HepG2 (cell line): ENCODE results near the gene GLCE. TPM values are rescaled to one million over a fixed set of nuclear protein-coding genes. Genes with fewer than 3 reads are reported as not detected.

ENCODE experiments used
- ADNP ChIP-seq: sonication (generic); formaldehyde crosslinking; IDR thresholded peaks from 2 replicates; pipeline ENCODE4 v1.4.0; 2020; ENCODE audit warnings: missing genetic modification reagents
- BRCA1 ChIP-seq: sonication (generic); formaldehyde crosslinking; IDR thresholded peaks from 2 replicates; pipeline ENCODE4 v1.4.0; 2020; ENCODE audit warnings: missing genetic modification reagents
- CHD2 ChIP-seq: IDR thresholded peaks from 2 replicates; pipeline ENCODE4 v1.6.1; 2011; ENCODE audit warnings: low read depth, low read length, improper control_type of control experiment
- ELF3 ChIP-seq: IDR thresholded peaks from 2 replicates; pipeline ENCODE4 v1.6.1; 2016; ENCODE audit warnings: missing genetic modification reagents, missing compliant biosample characterization
- HHEX ChIP-seq: IDR thresholded peaks from 2 replicates; pipeline ENCODE4 v1.6.1; 2016; ENCODE audit warnings: control low read depth
- HMG20A ChIP-seq: IDR thresholded peaks from 2 replicates; pipeline ENCODE4 v1.6.1; 2016; ENCODE audit warnings: borderline replicate concordance
- HOXA3 ChIP-seq: sonication (generic); formaldehyde crosslinking; IDR thresholded peaks from 2 replicates; pipeline ENCODE4 v1.5.0; 2020; ENCODE audit warnings: missing genetic modification reagents
- KLF11 ChIP-seq: IDR thresholded peaks from 2 replicates; pipeline ENCODE4 v1.6.1; 2016; ENCODE audit warnings: missing compliant biosample characterization
- MAF1 ChIP-seq: sonication (generic); formaldehyde crosslinking; IDR thresholded peaks from 2 replicates; pipeline ENCODE4 v1.5.0; 2020; ENCODE audit warnings: missing genetic modification reagents, borderline replicate concordance
- MIER3 ChIP-seq: IDR thresholded peaks from 2 replicates; pipeline ENCODE4 v1.6.1; 2016; ENCODE audit warnings: missing compliant biosample characterization, borderline replicate concordance
- MXD4 ChIP-seq: IDR thresholded peaks from 2 replicates; pipeline ENCODE4 v1.6.1; 2016; ENCODE audit warnings: mild to moderate bottlenecking, missing biosample characterization, missing genetic modification reagents
- MZF1 ChIP-seq: sonication (generic); formaldehyde crosslinking; IDR thresholded peaks from 2 replicates; pipeline ENCODE4 v1.8.1; 2023; ENCODE audit warnings: mild to moderate bottlenecking, missing genetic modification reagents, borderline replicate concordance
- NCOA5 ChIP-seq: sonication (generic); formaldehyde crosslinking; IDR thresholded peaks from 2 replicates; pipeline ENCODE4 v1.4.0; 2020; ENCODE audit warnings: missing genetic modification reagents
- NFYB ChIP-seq: sonication (generic); formaldehyde crosslinking; IDR thresholded peaks from 2 replicates; pipeline ENCODE4 v1.4.0; 2020; ENCODE audit warnings: missing genetic modification reagents
- PHF8 ChIP-seq: sonication (generic); formaldehyde crosslinking; IDR thresholded peaks from 2 replicates; pipeline ENCODE4 v1.5.0; 2020; ENCODE audit warnings: missing genetic modification reagents
- RARA ChIP-seq: IDR thresholded peaks from 2 replicates; pipeline ENCODE4 v1.6.1; 2016; ENCODE audit warnings: missing genetic modification reagents, missing compliant biosample characterization
- RFXAP ChIP-seq: sonication (generic); formaldehyde crosslinking; IDR thresholded peaks from 2 replicates; pipeline ENCODE4 v1.4.0; 2020; ENCODE audit warnings: missing genetic modification reagents, borderline replicate concordance
- SOX5 ChIP-seq: IDR thresholded peaks from 2 replicates; pipeline ENCODE4 v1.6.1; 2016; ENCODE audit warnings: borderline replicate concordance
- SP4 ChIP-seq: sonication (generic); formaldehyde crosslinking; IDR thresholded peaks from 2 replicates; pipeline ENCODE4 v1.8.1; 2023; ENCODE audit warnings: mild to moderate bottlenecking, missing genetic modification reagents
- STAT5B ChIP-seq: sonication (generic); formaldehyde crosslinking; IDR thresholded peaks from 2 replicates; pipeline ENCODE4 v1.4.0; 2020; ENCODE audit warnings: missing genetic modification reagents
- THYN1 ChIP-seq: sonication (generic); formaldehyde crosslinking; IDR thresholded peaks from 2 replicates; pipeline ENCODE4 v1.8.1; 2023; ENCODE audit warnings: low read depth, mild to moderate bottlenecking, moderate library complexity, missing genetic modification reagents, borderline replicate concordance
- ZFP41 ChIP-seq: sonication (generic); formaldehyde crosslinking; IDR thresholded peaks from 2 replicates; pipeline ENCODE4 v1.4.0; 2020; ENCODE audit warnings: mild to moderate bottlenecking, missing genetic modification reagents, borderline replicate concordance
- ZFY ChIP-seq: sonication (generic); formaldehyde crosslinking; IDR thresholded peaks from 2 replicates; pipeline ENCODE4 v1.4.0; 2020; ENCODE audit warnings: missing genetic modification reagents
- ZNF124 ChIP-seq: sonication (generic); formaldehyde crosslinking; IDR thresholded peaks from 2 replicates; pipeline ENCODE4 v1.4.0; 2020; ENCODE audit warnings: missing genetic modification reagents
- ZNF224 ChIP-seq: sonication (generic); formaldehyde crosslinking; IDR thresholded peaks from 2 replicates; pipeline ENCODE4 v1.5.0; 2020; ENCODE audit warnings: mild to moderate bottlenecking, missing genetic modification reagents
- ZNF225 ChIP-seq: sonication (generic); formaldehyde crosslinking; IDR thresholded peaks from 2 replicates; pipeline ENCODE4 v1.4.0; 2020; ENCODE audit warnings: mild to moderate bottlenecking, missing genetic modification reagents
- ZNF460 ChIP-seq: sonication (generic); formaldehyde crosslinking; IDR thresholded peaks from 2 replicates; pipeline ENCODE4 v1.5.1; 2020; ENCODE audit warnings: missing genetic modification reagents, mild to moderate bottlenecking, borderline replicate concordance
- ZSCAN21 ChIP-seq: sonication (generic); formaldehyde crosslinking; IDR thresholded peaks from 2 replicates; pipeline ENCODE4 v1.8.0; 2022; ENCODE audit warnings: mild to moderate bottlenecking, missing genetic modification reagents, moderate library complexity, borderline replicate concordance
- polyA plus RNA-seq, 8 experiments: library from polyadenylated mRNA; depleted of rRNA in 3 of 8; stranded (reverse) in 7 of 8; unstranded in 1 of 8; fragments of >200 nt; fragmentation: Illumina TruSeq in 4 of 8; extraction: Trizol in 4 of 8; gene quantifications; 2 replicates each; pipeline versions ENCODE4 v1.2.1 to v1.2.3, GENCODE V29; 2011 to 2016; ENCODE audit warnings: low read depth in 4 of 8, missing spikeins in 1 of 8, mixed read lengths in 1 of 8; ENCODE audit not compliant: insufficient read depth in 1 of 8
- total RNA-seq, 5 experiments: library from RNA; depleted of rRNA; stranded (reverse); fragments of >200 nt; fragmentation: Illumina TruSeq; extraction: Trizol; gene quantifications; 2 replicates each; pipeline ENCODE4 v1.2.3, GENCODE V29; 2016; ENCODE audit warnings: low read depth in 1 of 5
- TF ChIP-seq, protein P1 (sequence below): sonication (generic); formaldehyde crosslinking; IDR thresholded peaks from 2 replicates; pipeline ENCODE4 v1.5.1; 2020; ENCODE audit warnings: mild to moderate bottlenecking, missing genetic modification reagents, borderline replicate concordance

GLCE gene
- total and polyA plus RNA-seq, 2 of the 13 experiments (the other 11 are each of a cell fraction or from before 2014, with no cell fraction given), result 12.9 to 23.4 TPM

DNA sequence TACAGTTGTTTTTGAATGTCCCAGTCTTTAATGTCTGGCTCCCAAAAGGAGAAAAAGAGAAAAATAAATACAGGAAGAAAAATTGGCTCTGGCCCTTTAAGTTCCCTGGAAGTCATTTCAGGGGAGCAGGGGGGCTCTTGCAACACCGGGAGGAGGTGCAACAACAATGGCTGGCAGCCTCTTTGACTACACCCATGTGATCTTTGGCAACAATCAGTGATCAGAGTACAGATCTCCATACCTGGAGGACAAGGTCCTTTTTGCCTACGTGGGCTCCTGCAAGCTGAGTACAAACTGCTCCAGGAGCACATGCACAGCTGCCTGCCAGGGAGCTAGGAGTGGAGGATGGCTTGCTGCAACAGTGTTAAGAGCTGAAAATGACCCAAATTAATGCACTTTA is 63.9 kb downstream of the GLCE start (continued):
- TF ChIP-seq MXD4 (CRISPR knock-in tag) (peak; percentile 48; the same call in 1 of the 2 replicates), ZFP41 (CRISPR knock-in tag) (no peak), STAT5B (CRISPR knock-in tag) (0 out of 2 replicates have a peak, but pooled peaks have one; percentile 30), ZFY (no peak), ZNF225 (CRISPR knock-in tag) (no peak), PHF8 (CRISPR knock-in tag) (0 out of 2 replicates have a peak, but pooled peaks have one; percentile 18), BRCA1 (CRISPR knock-in tag) (no peak), THYN1 (CRISPR knock-in tag) (no peak), ELF3 (CRISPR knock-in tag) (peak; percentile 69), NCOA5 (CRISPR knock-in tag) (no peak), CHD2 (no peak), ZNF460 (CRISPR knock-in tag) (no peak), HHEX (CRISPR knock-in tag) (peak; percentile 56; the same call in 1 of the 2 replicates), ZNF224 (no peak), HOXA3 (peak; percentile 86; the same call in 1 of the 2 replicates), ADNP (CRISPR knock-in tag) (no peak), ZNF124 (CRISPR knock-in tag) (peak; percentile 69; the same call in 1 of the 2 replicates), MAF1 (CRISPR knock-in tag) (no peak), SOX5 (peak; percentile 99), SP4 (CRISPR knock-in tag) (no peak), KLF11 (no peak), MIER3 (CRISPR knock-in tag) (peak; percentile 85; the same call in 1 of the 2 replicates), MZF1 (CRISPR knock-in tag) (no peak), HMG20A (CRISPR knock-in tag) (peak; percentile 81), RARA (CRISPR knock-in tag) (peak; percentile 89), NFYB (CRISPR knock-in tag) (no peak), RFXAP (peak; percentile 36; the same call in 1 of the 2 replicates), ZSCAN21 (CRISPR knock-in tag) (peak; percentile 68; the same call in 1 of the 2 replicates)
- TF ChIP-seq, protein P1, sequence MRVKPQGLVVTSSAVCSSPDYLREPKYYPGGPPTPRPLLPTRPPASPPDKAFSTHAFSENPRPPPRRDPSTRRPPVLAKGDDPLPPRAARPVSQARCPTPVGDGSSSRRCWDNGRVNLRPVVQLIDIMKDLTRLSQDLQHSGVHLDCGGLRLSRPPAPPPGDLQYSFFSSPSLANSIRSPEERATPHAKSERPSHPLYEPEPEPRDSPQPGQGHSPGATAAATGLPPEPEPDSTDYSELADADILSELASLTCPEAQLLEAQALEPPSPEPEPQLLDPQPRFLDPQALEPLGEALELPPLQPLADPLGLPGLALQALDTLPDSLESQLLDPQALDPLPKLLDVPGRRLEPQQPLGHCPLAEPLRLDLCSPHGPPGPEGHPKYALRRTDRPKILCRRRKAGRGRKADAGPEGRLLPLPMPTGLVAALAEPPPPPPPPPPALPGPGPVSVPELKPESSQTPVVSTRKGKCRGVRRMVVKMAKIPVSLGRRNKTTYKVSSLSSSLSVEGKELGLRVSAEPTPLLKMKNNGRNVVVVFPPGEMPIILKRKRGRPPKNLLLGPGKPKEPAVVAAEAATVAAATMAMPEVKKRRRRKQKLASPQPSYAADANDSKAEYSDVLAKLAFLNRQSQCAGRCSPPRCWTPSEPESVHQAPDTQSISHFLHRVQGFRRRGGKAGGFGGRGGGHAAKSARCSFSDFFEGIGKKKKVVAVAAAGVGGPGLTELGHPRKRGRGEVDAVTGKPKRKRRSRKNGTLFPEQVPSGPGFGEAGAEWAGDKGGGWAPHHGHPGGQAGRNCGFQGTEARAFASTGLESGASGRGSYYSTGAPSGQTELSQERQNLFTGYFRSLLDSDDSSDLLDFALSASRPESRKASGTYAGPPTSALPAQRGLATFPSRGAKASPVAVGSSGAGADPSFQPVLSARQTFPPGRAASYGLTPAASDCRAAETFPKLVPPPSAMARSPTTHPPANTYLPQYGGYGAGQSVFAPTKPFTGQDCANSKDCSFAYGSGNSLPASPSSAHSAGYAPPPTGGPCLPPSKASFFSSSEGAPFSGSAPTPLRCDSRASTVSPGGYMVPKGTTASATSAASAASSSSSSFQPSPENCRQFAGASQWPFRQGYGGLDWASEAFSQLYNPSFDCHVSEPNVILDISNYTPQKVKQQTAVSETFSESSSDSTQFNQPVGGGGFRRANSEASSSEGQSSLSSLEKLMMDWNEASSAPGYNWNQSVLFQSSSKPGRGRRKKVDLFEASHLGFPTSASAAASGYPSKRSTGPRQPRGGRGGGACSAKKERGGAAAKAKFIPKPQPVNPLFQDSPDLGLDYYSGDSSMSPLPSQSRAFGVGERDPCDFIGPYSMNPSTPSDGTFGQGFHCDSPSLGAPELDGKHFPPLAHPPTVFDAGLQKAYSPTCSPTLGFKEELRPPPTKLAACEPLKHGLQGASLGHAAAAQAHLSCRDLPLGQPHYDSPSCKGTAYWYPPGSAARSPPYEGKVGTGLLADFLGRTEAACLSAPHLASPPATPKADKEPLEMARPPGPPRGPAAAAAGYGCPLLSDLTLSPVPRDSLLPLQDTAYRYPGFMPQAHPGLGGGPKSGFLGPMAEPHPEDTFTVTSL, result peak; percentile 58; the same call in 1 of the 2 replicates
